NCI-H146 treated with DMSO at 0.1 percent for 48 hours (cell line): ENCODE data around the gene FAM163A.

Experiments
- DNase-seq: peaks from one replicate; lab custom pipeline; 2025; ENCODE audit not compliant: unreplicated experiment; lab: John Stamatoyannopoulos, UW

FAM163A gene

DNA sequence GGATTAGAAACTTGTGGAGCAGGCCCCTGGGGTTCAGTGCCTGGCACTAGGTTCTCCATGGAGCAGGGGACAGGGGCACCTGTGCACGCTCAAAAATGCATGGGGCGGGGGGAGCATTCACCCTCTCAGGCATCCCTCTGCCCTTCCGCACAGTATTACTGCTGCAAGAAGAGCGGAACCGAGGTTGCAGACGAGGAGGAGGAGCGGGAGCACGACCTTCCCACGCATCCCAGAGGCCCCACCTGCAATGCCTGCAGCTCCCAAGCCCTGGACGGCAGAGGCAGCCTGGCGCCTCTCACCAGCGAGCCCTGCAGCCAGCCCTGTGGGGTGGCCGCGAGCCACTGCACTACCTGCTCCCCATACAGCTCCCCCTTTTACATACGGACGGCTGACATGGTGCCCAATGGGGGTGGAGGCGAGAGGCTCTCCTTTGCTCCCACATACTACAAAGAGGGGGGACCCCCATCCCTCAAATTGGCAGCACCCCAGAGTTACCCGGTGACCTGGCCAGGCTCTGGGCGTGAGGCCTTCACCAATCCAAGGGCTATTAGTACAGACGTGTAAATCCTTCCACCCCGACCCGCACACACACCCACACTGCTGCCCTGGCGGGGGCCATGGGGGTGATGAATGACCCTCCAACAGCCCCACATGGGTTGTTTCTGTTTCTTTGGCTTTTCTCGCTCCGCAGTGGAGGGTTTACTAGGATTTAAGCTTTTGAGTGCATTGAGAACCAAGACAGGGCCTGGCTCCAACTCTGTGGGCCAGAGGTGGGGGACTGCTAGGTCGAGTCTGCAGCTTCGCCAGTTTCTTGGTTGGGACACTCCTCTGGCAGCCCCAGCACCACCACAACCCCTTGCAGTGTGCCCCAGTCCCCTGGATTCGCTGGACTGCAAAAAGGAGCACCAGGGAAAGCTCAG lies 70.8 kb downstream of the FAM163A start:
- no peak for DNase-seq

DNA sequence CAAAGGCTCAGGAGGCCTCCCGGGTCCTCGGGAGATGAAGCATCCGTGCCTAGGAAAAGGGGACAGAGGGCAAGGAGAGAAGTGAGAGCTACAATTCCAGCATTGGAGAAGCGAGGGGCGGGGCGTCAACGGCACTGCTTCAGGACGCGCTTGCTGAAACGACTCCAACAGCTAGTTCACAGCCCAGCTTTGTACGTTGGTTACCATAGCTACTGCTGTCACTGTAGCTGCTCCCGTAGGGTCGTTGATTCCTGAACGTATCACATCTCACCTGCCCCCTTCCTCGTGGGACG lies 71.4 kb downstream of the FAM163A start:
- no peak for DNase-seq

- no peak for DNase-seq
These were observed 72.5 kb downstream of the FAM163A start for GRCh38 chr1:179815641-179816040.

- peak; percentile 15 for DNase-seq
These were observed 73.3 kb downstream of the FAM163A start for GRCh38 chr1:179816196-179816960.

GRCh38 chr1:179817056-179817455 lies 74.0 kb downstream of the FAM163A start:
- no peak for DNase-seq

- DNase-seq: no peak
These were observed 74.7 kb downstream of the FAM163A start for GRCh38 chr1:179817789-179818188.

DNA sequence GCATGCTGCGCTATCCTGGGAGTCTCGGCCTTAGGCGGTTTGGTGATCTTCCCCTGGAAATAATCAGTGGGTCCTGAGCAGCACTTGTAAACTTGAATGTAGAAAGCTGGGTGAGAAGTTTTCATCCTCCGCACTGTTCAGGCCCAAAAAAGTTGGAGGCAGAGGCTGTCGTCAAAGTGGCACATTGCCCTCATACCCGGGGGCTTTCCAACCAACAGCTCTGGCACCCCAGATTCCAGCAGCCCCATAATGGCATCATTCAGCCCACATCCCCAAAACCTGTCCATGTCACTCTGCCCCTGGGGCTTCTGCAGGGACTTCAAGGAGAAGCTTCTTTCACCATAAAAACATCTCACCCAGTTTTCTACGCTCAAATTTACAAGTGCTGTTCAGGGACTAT lies 75.2 kb downstream of the FAM163A start:
- DNase-seq: no peak

DNA sequence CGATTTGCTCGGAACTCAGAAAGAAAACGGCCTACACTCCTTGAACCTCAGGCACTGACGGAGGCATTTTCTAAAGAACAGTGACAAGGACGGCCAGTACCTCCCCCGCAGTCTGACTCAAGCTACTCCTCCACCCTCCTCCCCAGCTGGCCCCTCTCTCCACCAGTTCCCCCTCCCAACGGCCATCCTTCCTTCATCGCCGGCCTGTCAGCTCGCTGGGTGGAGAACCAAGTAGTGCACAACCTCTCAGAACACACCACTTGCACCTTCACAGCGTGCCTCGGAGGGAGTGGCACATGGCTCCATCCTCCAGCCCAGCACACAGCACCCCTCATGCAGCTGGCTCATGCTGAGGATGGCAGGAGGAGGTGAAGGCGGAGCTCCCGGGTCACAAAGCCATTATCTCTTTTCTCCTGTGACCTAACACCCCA lies 75.7 kb downstream of the FAM163A start:
- DNase-seq: no peak

DNA sequence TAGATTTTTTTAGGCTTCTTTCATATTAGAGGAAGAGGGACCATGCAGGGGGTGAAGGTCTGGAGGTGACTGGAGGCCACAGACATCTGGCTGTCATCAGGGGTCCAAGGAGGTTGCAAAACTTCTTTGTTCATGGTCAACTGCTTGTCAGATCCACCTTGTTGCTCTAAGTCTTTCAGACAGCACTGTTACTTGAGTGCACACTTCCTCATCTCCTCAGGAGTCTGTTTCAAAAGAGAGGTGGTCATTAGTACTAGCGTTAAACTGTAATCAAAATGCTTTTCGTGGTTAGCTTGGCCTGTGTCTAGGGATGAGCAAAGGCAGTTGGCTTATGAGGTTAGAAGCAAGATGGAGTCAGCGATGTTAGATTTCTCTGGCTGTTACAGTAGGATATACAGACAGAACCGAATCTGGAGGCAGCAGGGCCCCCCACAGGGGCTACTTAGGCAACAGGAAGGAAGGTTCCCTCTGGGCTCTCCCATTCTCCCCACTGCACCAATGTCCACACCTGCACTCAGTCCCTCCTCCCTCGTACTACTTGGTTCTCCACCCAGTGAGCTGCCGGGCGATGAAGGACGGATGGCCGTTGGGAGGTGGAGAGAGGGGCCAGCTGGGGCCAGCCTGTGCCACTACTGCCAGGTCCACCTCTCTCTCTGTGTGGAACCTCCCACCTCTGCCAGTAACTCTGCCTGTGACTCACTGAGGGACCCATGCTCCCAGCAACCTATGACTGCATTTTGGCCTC lies 77.3 kb downstream of the FAM163A start:
- DNase-seq: no peak

DNA sequence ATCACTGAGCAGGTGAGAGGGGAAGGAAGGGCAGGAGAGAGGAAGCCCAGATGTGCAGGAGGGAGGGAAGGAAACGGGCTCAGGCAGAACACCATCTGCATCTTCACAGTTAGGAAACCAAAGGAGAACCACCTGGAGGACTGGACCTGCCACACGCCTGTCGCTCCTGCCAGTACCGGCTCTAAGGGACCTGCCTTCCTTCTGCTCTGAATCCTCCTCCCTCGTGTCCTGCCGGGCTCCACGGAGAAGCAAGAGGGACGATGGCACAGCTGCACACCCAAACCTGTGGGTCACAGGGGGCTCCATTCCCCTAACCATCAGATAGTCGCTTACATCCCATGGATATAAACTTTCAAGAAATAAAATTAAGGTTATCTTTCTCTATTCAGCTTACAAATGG lies 78.4 kb downstream of the FAM163A start:
- DNase-seq: no peak

GRCh38 chr1:179822065-179822464 lies 79.0 kb downstream of the FAM163A start:
- no peak for DNase-seq

DNA sequence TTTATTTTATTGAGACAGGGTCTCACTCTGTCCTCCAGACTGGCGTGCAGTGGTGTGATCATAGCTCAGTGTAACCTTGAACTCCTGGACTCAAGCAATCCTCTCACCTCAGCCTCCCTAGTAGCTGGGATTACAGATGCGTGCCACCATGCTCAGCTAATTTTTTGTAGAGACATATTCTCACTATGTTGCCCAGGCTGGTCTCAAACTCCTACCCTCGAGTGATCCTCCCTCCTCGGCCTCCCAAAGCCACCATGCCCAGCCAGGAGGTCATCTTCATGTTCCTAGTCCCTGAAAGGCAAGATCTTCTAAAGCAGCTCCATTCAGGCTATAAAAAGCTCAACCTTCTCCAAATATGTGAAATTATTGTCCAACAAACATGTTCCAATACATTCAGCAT lies 80.6 kb downstream of the FAM163A start:
- no peak for DNase-seq

GRCh38 chr1:179824265-179824664 lies 81.2 kb downstream of the FAM163A start:
- DNase-seq: no peak

GRCh38 chr1:179825206-179825605 lies 82.1 kb downstream of the FAM163A start:
- no peak for DNase-seq

GRCh38 chr1:179825798-179826460 lies 82.8 kb downstream of the FAM163A start:
- DNase-seq: no peak

DNA sequence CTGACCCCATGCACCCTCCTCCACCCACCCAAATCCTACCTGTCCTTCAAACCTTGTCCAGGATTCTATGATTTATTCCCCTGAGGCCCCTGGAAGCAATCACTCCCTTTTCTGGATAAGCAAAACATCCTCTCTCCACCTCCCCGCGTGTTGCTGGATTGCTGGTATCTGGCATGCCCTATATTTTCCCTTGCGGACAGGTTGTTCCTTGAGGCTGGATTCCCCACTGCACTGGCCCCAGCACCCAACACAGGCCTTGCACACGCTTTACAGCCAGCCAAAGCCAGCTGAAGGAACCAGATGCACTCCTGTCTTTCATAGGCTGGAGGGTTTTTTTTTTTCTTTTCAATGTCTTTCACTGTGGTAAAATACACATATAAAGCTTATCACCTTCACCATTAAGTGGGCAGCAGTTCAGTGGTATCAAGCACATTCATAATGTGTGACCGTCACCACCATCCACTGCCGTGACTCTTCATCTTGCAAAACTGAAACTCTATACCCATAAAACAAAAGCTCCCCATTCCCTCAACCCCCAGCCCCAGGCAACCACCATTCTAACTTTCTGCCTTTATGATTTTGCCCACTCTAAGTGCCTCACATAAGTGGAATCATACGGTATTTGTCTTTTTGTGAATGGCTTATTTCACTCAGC lies 83.7 kb downstream of the FAM163A start:
- DNase-seq: no peak

DNA sequence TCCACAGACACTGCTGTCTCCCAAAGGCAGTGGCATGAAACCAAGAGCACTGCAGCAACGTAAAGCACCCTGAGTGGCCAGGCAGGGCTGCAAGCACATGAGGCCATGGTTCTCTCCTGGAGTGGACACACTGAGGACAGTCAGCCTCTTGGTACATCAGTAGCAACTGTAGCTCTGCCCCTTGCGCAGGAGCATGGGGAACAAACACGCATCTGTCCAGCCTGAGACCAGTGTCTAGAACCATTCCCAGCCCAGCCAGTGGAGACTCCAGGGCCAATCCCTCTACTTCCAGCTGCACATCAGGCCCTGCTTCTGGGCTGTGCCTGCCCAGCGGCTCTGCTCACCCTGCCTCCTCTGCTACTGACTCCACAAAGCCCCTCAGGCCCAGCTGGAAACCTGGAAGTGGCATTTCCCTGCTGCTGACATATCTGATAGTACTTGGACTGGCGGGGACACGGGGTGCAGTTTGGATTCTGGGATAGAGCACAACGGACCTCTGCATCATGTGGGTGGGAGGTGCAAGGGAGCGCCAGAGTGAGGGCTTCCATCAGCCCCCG lies 85.5 kb downstream of the FAM163A start:
- DNase-seq: no peak

- peak; percentile 72 for DNase-seq
These were observed 88.1 kb downstream of the FAM163A start for GRCh38 chr1:179831225-179831624.

GRCh38 chr1:179831852-179832699 lies 89.0 kb downstream of the FAM163A start:
- DNase-seq: peak; percentile 51
